Choroid plexus epithelial cell (primary cell): ENCODE results near the gene ZBED2.

Experiments
- DNase-seq: peaks from one replicate; pipeline ENCODE4 v3.0.0-alpha.2; 2010; ENCODE audit warnings: low read depth
- H3K4me3 ChIP-seq: 2 replicates; pipeline ENCODE4 v1.5.1; 2011; ENCODE audit warnings: low read depth, mild to moderate bottlenecking, control low read depth, low read length, moderate library complexity
- CTCF ChIP-seq: conservative IDR thresholded peaks from 2 replicates; pipeline ENCODE4 v1.5.1; 2011; ENCODE audit warnings: low read depth, mild to moderate bottlenecking, control low read depth, inconsistent platforms, low read length, moderate library complexity

The ZBED2 gene

GRCh38 chr3:111577798-111578685, 17.1 kb downstream of the ZBED2 start:
- DNase-seq = peak; percentile 90
- no peak overlapping the region for H3K4me3 ChIP-seq
- TF ChIP-seq CTCF = peak; percentile 71

- H3K4me3 ChIP-seq = no peak overlapping the region
- no peak for TF ChIP-seq CTCF
- no peak for DNase-seq
Measured at GRCh38 chr3:111577113-111577512, 18.0 kb downstream of the ZBED2 start.

GRCh38 chr3:111571907-111572460, 23.2 kb downstream of the ZBED2 start:
- no peak for TF ChIP-seq CTCF
- no peak overlapping the region for H3K4me3 ChIP-seq
- no peak for DNase-seq

GRCh38 chr3:111571282-111571681, 23.9 kb downstream of the ZBED2 start:
- no peak for TF ChIP-seq CTCF
- no peak overlapping the region for H3K4me3 ChIP-seq
- no peak for DNase-seq

GRCh38 chr3:111570404-111571030, 24.6 kb downstream of the ZBED2 start:
- no peak overlapping the region for H3K4me3 ChIP-seq
- no peak for TF ChIP-seq CTCF
- no peak for DNase-seq

GRCh38 chr3:111568911-111569310, 26.2 kb downstream of the ZBED2 start:
- no peak for TF ChIP-seq CTCF
- no peak overlapping the region for H3K4me3 ChIP-seq
- no peak for DNase-seq
